Upper lobe of left lung (tissue), 4 donors: ENCODE results near the gene SSTR3.

Experiments used
- POLR2A ChIP-seq, 4 donors: fragments of 450-650 bp; IDR thresholded peaks; one replicate each; pipeline ENCODE4 v1.5.1; 2016 to 2017; ENCODE audit warnings: antibody characterized with exemption in 4 of 4, mild to moderate bottlenecking in 2 of 4
- POLR2AphosphoS5 ChIP-seq, 2 donors: sonication (generic); formaldehyde crosslinking; IDR thresholded peaks; one replicate each; pipeline ENCODE4 v1.5.1; 2017; ENCODE audit warnings: antibody characterized with exemption in 2 of 2
- TF ChIP-seq, protein P1 (sequence below), 6 experiments: fragments of 450-650 bp in 4 of 6; fragments of 200-600 bp in 2 of 6; sonication (generic) in 2 of 6; IDR thresholded peaks; one replicate each; pipeline ENCODE4 v1.5.1; 2016 to 2019; ENCODE audit warnings: antibody characterized with exemption in 6 of 6

DNA sequence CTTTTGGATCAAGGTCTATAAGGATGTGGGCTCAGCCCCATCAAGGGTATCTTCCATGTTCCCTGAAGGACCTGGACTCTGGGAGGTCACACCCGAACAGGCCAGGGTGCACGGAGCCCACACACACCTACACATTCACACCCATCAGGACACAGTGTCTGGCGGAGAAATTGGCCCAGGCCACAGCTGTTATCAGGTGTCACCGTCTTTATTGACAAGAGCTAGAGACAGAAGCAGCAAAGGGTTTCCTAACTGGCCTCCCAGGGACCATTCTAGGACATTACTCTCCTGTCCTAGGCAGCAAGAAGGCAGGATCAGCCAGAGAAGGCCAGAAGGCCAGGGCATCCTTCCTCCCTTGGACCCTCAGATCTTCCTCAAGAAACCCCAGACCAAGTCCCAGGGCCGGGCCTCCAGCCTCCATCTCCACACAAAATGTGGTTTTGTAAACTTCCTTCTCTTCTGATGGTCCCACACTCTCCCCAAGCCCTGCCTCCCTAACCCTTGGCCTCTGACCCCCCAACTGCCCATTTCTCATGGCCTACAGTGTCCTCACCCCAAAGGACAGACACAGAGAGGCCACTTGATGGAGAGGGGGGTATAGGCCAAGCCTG lies 8.1 kb downstream of the SSTR3 start:
- TF ChIP-seq, protein P1, sequence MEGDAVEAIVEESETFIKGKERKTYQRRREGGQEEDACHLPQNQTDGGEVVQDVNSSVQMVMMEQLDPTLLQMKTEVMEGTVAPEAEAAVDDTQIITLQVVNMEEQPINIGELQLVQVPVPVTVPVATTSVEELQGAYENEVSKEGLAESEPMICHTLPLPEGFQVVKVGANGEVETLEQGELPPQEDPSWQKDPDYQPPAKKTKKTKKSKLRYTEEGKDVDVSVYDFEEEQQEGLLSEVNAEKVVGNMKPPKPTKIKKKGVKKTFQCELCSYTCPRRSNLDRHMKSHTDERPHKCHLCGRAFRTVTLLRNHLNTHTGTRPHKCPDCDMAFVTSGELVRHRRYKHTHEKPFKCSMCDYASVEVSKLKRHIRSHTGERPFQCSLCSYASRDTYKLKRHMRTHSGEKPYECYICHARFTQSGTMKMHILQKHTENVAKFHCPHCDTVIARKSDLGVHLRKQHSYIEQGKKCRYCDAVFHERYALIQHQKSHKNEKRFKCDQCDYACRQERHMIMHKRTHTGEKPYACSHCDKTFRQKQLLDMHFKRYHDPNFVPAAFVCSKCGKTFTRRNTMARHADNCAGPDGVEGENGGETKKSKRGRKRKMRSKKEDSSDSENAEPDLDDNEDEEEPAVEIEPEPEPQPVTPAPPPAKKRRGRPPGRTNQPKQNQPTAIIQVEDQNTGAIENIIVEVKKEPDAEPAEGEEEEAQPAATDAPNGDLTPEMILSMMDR (IDR thresholded peaks at IDR 0.05) = no peak
- TF ChIP-seq POLR2A (IDR thresholded peaks at IDR 0.05) (no peak), POLR2AphosphoS5 (IDR thresholded peaks at IDR 0.05) (no peak)
